ENCODE data around the gene ATP6V1B1.

The ATP6V1B1 gene

DNA sequence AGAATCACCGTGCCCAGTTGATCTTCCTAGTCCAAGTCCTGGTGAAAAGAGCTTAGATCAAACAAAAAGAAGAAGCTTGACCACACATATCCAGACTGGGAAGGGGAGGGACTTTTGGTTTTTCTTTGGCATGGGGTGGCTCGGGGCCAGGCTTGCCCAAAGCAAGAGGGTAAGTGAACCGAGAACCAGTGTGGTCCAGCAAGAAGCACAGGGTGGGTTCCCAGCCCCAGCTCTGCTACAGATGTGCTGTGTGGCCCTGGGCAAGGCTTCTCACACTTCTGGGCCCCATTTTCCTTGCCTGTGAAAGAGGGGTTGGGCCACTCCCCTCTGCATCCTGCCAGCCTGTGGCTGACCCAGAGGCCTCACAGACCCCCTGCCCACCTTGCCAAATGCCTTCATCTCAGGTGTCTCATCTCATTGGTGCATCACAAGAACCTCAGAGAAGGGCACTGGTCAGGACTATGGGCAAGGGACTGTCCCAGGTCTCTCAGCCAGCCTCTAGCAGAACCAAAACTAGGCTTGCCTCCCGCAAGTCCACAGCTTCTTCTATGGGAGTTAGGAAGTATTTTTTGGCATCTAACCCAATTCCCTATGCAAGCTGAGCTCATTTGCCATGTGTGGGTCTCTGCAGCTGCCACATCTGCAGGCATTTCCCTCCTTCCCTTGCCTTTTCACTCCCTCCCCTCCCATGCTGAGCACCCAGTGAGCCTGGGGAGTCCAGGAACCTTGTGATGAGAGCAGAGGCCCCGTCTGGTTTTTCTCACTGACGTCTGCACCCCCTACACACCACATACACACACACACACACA lies 6.9 kb downstream of the ATP6V1B1 start:
- no peaks in the 10 kb centered on the region for H3K36me3 ChIP-seq (replicated peaks; ENCODE audit: low read depth, low read length)
- H3K4me3 ChIP-seq (ENCODE audit: low read length): no peak overlapping the region
- H3K9me3 ChIP-seq (ENCODE audit: insufficient read depth, low read length): no peaks in the 10 kb centered on the region
- H3K27ac ChIP-seq (ENCODE audit: low read length): no peak overlapping the region
- TF ChIP-seq CTCF (IDR thresholded peaks at IDR 0.05; ENCODE audit: low read depth, low read length) (no peak), EZH2phosphoT487 (IDR thresholded peaks at IDR 0.05; ENCODE audit: low read depth) (no peak)
- no peaks in the 10 kb centered on the region for H3K27me3 ChIP-seq (ENCODE audit: low read depth, low read length)
- H3K79me2 ChIP-seq (ENCODE audit: low read length): no peaks in the 10 kb centered on the region
- peaks cover 11% of the 10 kb centered on the region for H3K4me1 ChIP-seq (ENCODE audit: low read length)
- no peak overlapping the region for H3K4me2 ChIP-seq (ENCODE audit: low read length)
- H2AFZ ChIP-seq (ENCODE audit: low read depth, low read length): no peak overlapping the region
- H3K9ac ChIP-seq (ENCODE audit: low read length): no peak overlapping the region
- no peaks in the 10 kb centered on the region for H4K20me1 ChIP-seq (ENCODE audit: insufficient read depth, low read length)

DNA sequence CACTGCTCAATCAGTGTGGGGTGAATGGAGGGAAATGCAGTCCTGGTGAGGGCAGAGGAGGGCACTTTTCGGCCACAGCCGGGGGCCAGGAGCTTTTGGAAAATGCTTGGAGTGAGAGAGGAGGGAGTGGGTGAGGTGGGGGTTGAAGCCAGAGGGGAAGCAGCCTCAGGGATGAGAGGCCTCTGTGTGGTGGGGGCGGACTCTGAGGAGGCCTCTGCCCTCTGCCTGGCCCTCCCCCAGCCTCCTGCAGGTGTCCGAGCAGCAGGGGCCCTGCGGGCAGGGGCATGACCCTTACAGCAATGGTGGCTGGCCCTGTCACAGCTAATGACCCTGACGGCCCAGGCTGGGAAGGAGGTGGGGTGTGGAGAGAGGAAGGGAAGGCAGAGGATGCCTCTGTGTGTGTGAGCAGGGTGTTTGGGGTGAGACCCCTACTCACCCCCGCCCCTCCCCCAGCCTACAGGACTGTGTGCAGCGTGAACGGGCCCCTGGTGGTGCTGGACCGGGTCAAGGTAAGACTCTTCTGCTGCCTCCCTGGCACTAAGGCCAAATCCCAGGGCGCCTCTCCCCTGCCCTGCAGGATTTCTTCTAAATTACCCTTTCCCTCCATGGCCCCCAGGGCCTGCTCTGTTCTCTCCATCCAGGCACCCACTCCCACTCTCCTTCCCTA lies 7.6 kb downstream of the ATP6V1B1 start:
- H3K79me2 ChIP-seq (ENCODE audit: low read length): no peaks in the 10 kb centered on the region
- H2AFZ ChIP-seq (ENCODE audit: low read depth, low read length): no peak overlapping the region
- H3K27me3 ChIP-seq (ENCODE audit: low read depth, low read length): no peaks in the 10 kb centered on the region
- no peaks in the 10 kb centered on the region for H4K20me1 ChIP-seq (ENCODE audit: insufficient read depth, low read length)
- no peak overlapping the region for H3K4me3 ChIP-seq (ENCODE audit: low read length)
- H3K4me2 ChIP-seq (ENCODE audit: low read length): no peak overlapping the region
- H3K36me3 ChIP-seq (replicated peaks; ENCODE audit: low read depth, low read length): no peaks in the 10 kb centered on the region
- H3K9ac ChIP-seq (ENCODE audit: low read length): no peak overlapping the region
- H3K9me3 ChIP-seq (ENCODE audit: insufficient read depth, low read length): no peaks in the 10 kb centered on the region
- peaks cover 14% of the 10 kb centered on the region for H3K4me1 ChIP-seq (ENCODE audit: low read length)
- no peak for TF ChIP-seq CTCF (IDR thresholded peaks at IDR 0.05; ENCODE audit: low read depth, low read length)
- no peak for TF ChIP-seq EZH2phosphoT487 (IDR thresholded peaks at IDR 0.05; ENCODE audit: low read depth)
- no peak overlapping the region for H3K27ac ChIP-seq (ENCODE audit: low read length)

GRCh38 chr2:70944111-70944690 lies 8.5 kb downstream of the ATP6V1B1 start:
- peaks cover 14% of the 10 kb centered on the region for H3K4me1 ChIP-seq (ENCODE audit: low read length)

GRCh38 chr2:70946832-70947442 lies 11.2 kb downstream of the ATP6V1B1 start:
- Histone ChIP-seq H3K36me3 (replicated peaks; ENCODE audit: low read depth, low read length) (no peaks in the 10 kb centered on the region), H4K20me1 (ENCODE audit: insufficient read depth, low read length) (no peaks in the 10 kb centered on the region), H3K9me3 (ENCODE audit: insufficient read depth, low read length) (no peaks in the 10 kb centered on the region), H3K4me3 (ENCODE audit: low read length) (peak overlapping the region; percentile 83), H3K79me2 (ENCODE audit: low read length) (no peaks in the 10 kb centered on the region), H3K27me3 (ENCODE audit: low read depth, low read length) (0 out of 2 replicates have a peak, but pooled peaks cover 4% of the 10 kb centered on the region), H3K4me1 (ENCODE audit: low read length) (peaks cover 14% of the 10 kb centered on the region), H3K9ac (ENCODE audit: low read length) (no peak overlapping the region), H3K27ac (ENCODE audit: low read length) (no peak overlapping the region), H2AFZ (ENCODE audit: low read depth, low read length) (peak overlapping the region; percentile 96), H3K4me2 (ENCODE audit: low read length) (peak overlapping the region; percentile 81)
- no peak for TF ChIP-seq EZH2phosphoT487 (IDR thresholded peaks at IDR 0.05; ENCODE audit: low read depth)
- TF ChIP-seq CTCF (IDR thresholded peaks at IDR 0.05; ENCODE audit: low read depth, low read length): peak; percentile 92

More at GRCh38 chr2:70944111-70944690, 8.5 kb downstream of the ATP6V1B1 start:
- no peaks in the 10 kb centered on the region for H3K79me2 ChIP-seq (ENCODE audit: low read length)
- no peaks in the 10 kb centered on the region for H4K20me1 ChIP-seq (ENCODE audit: insufficient read depth, low read length)
- H3K9ac ChIP-seq (ENCODE audit: low read length): no peak overlapping the region
- H3K4me2 ChIP-seq (ENCODE audit: low read length): no peak overlapping the region
- no peaks in the 10 kb centered on the region for H3K9me3 ChIP-seq (ENCODE audit: insufficient read depth, low read length)
- H3K27me3 ChIP-seq (ENCODE audit: low read depth, low read length): no peaks in the 10 kb centered on the region
- H3K36me3 ChIP-seq (replicated peaks; ENCODE audit: low read depth, low read length): no peaks in the 10 kb centered on the region
- no peak overlapping the region for H3K27ac ChIP-seq (ENCODE audit: low read length)
- no peak overlapping the region for H2AFZ ChIP-seq (ENCODE audit: low read depth, low read length)
- H3K4me3 ChIP-seq (ENCODE audit: low read length): no peak overlapping the region
- no peak for TF ChIP-seq EZH2phosphoT487 (IDR thresholded peaks at IDR 0.05; ENCODE audit: low read depth)

All from OCI-LY3 (cell line).